Body of pancreas (tissue), 4 donors: ENCODE results near the gene ADSS1.

Experiments used
- POLR2A ChIP-seq, 3 donors: fragments of 450-650 bp; IDR thresholded peaks; one replicate each; pipeline ENCODE4 v1.6.1; 2016; ENCODE audit warnings: antibody characterized with exemption in 3 of 3, mild to moderate bottlenecking in 2 of 3
- TF ChIP-seq, protein P1 (sequence below), 7 experiments: fragments of 450-650 bp in 4 of 7; fragments of 200-600 bp in 3 of 7; sonication (generic) in 3 of 7; IDR thresholded peaks; one replicate each; pipeline ENCODE4 v1.5.1; 2016 to 2019; ENCODE audit warnings: antibody characterized with exemption in 7 of 7

- TF ChIP-seq, protein P1, sequence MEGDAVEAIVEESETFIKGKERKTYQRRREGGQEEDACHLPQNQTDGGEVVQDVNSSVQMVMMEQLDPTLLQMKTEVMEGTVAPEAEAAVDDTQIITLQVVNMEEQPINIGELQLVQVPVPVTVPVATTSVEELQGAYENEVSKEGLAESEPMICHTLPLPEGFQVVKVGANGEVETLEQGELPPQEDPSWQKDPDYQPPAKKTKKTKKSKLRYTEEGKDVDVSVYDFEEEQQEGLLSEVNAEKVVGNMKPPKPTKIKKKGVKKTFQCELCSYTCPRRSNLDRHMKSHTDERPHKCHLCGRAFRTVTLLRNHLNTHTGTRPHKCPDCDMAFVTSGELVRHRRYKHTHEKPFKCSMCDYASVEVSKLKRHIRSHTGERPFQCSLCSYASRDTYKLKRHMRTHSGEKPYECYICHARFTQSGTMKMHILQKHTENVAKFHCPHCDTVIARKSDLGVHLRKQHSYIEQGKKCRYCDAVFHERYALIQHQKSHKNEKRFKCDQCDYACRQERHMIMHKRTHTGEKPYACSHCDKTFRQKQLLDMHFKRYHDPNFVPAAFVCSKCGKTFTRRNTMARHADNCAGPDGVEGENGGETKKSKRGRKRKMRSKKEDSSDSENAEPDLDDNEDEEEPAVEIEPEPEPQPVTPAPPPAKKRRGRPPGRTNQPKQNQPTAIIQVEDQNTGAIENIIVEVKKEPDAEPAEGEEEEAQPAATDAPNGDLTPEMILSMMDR (IDR thresholded peaks at IDR 0.05): no peak
- TF ChIP-seq POLR2A (IDR thresholded peaks at IDR 0.05): no peak
Measured at GRCh38 chr14:104700225-104700651, 23.8 kb upstream of the ADSS1 start.
